Tibial nerve (tissue), 4 donors: Measurements from ENCODE around the gene MAN1A1. TPM values are rescaled to one million over a fixed set of nuclear protein-coding genes. Genes with fewer than 3 reads are reported as not detected.

Experiments
- DNase-seq, 2 donors: peaks; one replicate each; pipeline ENCODE4 v3.0.0-alpha.2; 2019; ENCODE audit warnings: low spot score in 2 of 2
- H3K27ac ChIP-seq, 4 donors: fragments of 200-600 bp; sonication (generic) in 3 of 4; one replicate each; pipeline ENCODE4 v1.5.1; 2017 to 2019; ENCODE audit warnings: mild to moderate bottlenecking in 1 of 4
- H3K27me3 ChIP-seq, 2 donors: fragments of 200-600 bp; sonication (generic) in 1 of 2; one replicate each; pipeline versions ENCODE4 v1.5.1 to v1.6.0; 2017 to 2019
- H3K36me3 ChIP-seq, 3 donors: fragments of 200-600 bp; sonication (generic); one replicate each; pipeline ENCODE4 v1.5.1; 2018 to 2019
- H3K4me1 ChIP-seq, 4 donors: fragments of 200-600 bp; sonication (generic) in 3 of 4; one replicate each; pipeline ENCODE4 v1.5.1; 2017 to 2019
- H3K4me3 ChIP-seq, 4 donors: fragments of 200-600 bp; sonication (generic) in 3 of 4; one replicate each; pipeline ENCODE4 v1.5.1; 2017 to 2019; ENCODE audit warnings: mild to moderate bottlenecking in 1 of 4, moderate library complexity in 1 of 4
- H3K9me3 ChIP-seq, 4 donors: fragments of 200-600 bp; sonication (generic) in 3 of 4; one replicate each; pipeline ENCODE4 v1.5.1; 2017 to 2019
- EP300 ChIP-seq, 2 donors: sonication (generic); formaldehyde crosslinking; IDR thresholded peaks; one replicate each; pipeline ENCODE4 v1.6.1; 2017; ENCODE audit warnings: antibody characterized with exemption in 2 of 2, mild to moderate bottlenecking in 1 of 2
- POLR2A ChIP-seq, 2 donors: fragments of 450-650 bp; IDR thresholded peaks; one replicate each; pipeline ENCODE4 v1.6.1; 2017; ENCODE audit warnings: antibody characterized with exemption in 2 of 2, mild to moderate bottlenecking in 2 of 2, moderate library complexity in 2 of 2
- WGBS, 2 donors: methylation state at CpG; one replicate each; pipeline ENCODE4 v1.1.5; 2018; 5-methylcytosine and 5-hydroxymethylcytosine counted together
- total RNA-seq, 4 donors: library from RNA; depleted of rRNA; stranded (reverse); fragments of >200 nt; gene quantifications; one replicate each; pipeline ENCODE4 v1.1.0, GENCODE V29; 2016
- TF ChIP-seq, protein P1 (sequence below), 5 experiments: fragments of 200-600 bp in 3 of 5; fragments of 450-650 bp in 2 of 5; sonication (generic) in 3 of 5; IDR thresholded peaks; one replicate each; pipeline ENCODE4 v1.5.1; 2016 to 2019; ENCODE audit warnings: antibody characterized with exemption in 5 of 5, mild to moderate bottlenecking in 3 of 5, moderate library complexity in 2 of 5

The MAN1A1 gene
- total RNA-seq, 4 donors from 2014 or later: 118 to 287 (median 154) TPM

DNA sequence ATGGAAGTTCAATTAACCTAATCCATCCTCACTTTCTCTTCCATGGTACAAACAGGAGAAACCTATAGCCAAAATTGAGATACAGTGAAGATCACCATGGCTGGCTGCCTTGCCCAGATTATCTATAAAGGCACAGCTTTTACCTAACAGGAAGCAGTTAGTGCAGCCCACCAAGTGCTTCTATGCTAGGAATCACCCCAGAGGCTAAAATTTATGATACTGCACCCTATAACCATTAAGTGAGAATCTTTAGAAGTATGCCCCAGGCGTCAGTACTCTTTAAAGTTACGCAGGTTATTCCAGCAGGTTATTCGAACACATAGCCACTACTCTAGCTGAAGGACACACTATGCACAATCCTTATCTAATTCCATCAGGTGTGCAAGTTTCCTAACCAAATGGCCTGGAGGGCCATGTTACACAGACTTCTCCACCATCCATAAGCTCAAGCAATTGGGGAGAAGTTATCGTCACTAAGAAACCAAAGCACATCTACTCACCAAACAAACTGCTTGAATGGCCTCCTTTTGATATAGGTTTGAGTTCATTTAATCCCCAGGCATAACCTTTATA, 43.1 kb downstream of the MAN1A1 start:
- TF ChIP-seq POLR2A (IDR thresholded peaks at IDR 0.05) (no peak), EP300 (IDR thresholded peaks at IDR 0.05) (no peak)
- TF ChIP-seq, protein P1, sequence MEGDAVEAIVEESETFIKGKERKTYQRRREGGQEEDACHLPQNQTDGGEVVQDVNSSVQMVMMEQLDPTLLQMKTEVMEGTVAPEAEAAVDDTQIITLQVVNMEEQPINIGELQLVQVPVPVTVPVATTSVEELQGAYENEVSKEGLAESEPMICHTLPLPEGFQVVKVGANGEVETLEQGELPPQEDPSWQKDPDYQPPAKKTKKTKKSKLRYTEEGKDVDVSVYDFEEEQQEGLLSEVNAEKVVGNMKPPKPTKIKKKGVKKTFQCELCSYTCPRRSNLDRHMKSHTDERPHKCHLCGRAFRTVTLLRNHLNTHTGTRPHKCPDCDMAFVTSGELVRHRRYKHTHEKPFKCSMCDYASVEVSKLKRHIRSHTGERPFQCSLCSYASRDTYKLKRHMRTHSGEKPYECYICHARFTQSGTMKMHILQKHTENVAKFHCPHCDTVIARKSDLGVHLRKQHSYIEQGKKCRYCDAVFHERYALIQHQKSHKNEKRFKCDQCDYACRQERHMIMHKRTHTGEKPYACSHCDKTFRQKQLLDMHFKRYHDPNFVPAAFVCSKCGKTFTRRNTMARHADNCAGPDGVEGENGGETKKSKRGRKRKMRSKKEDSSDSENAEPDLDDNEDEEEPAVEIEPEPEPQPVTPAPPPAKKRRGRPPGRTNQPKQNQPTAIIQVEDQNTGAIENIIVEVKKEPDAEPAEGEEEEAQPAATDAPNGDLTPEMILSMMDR (IDR thresholded peaks at IDR 0.05): no peak
- DNase-seq: no peak
- Histone ChIP-seq H3K27me3 (no peaks in the 10 kb centered on the region), H3K27ac (no peak overlapping the region), H3K36me3 (peaks cover 0 to 39% (median 2%) of the 10 kb centered on the region in 3 donors), H3K9me3 (no peaks in the 10 kb centered on the region), H3K4me3 (no peak overlapping the region), H3K4me1 (peaks cover 0 to 12% (median 3%) of the 10 kb centered on the region in 4 donors)
- 60 to 83% methylated on average over 4 of the region's 4 CpGs for WGBS, 2 donors

DNA sequence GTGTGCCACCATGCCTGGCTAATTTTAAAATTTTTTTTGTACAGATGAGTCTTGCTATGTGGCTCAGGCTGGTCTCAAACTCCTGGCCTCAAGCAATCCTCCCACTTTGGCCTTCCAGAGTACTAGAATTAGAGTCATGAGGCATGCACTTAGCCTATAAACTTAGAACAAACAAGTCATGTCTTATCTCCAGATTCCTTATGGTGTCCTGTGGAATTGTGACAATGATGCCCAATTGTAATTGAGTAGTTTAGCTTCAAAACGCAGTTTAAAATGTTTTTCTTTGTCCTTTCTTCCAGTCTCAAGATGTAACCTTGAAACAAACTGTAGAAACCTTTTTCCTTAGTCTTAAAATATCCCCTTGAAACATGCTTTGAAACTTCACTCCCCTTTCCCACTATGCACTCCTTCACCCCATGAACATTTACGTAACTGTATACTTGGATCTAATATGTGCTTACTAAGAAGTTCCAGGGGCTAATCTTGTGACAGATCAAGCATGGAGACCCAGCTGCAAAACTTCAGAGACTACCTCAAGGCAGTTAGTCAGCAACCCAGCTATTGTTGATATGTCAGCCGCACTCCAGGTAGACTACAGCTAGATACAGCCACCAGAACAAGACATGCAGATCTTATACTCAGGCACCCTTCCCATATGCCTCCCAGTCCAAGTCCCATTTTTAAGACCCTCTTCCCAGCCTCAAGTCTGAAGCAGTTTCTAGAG, 46.2 kb downstream of the MAN1A1 start:
- TF ChIP-seq, protein P1 (IDR thresholded peaks at IDR 0.05): no peak
- no peak for TF ChIP-seq EP300 (IDR thresholded peaks at IDR 0.05)
- no peak for TF ChIP-seq POLR2A (IDR thresholded peaks at IDR 0.05)
- Histone ChIP-seq H3K4me1 (no peaks in the 10 kb centered on the region), H3K9me3 (no peaks in the 10 kb centered on the region), H3K27me3 (no peaks in the 10 kb centered on the region), H3K4me3 (no peak overlapping the region), H3K27ac (no peak overlapping the region), H3K36me3 (peaks cover 0 to 54% (median 3%) of the 10 kb centered on the region in 3 donors)
- no peak for DNase-seq
- WGBS, 2 donors: 95 to 97% methylated on average over 3 of the region's 3 CpGs

DNA sequence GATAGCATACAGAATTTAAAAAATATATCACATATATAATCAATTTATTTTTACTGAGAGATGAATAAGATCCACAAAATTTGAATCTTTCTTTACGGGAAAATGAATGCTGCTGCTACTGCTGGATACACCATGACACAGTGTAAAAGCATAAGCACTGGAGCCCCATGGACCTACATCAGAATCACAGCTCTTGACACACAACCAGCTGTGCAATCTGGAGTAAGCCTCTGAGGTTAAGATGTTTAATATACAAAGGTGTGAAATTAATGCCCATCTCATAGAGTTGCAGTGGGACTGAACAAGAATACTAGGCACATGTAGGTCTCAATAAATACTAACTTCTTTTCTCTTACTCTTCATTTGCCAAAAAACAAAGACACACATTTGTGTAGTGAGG, 48.1 kb downstream of the MAN1A1 start:
- WGBS, 2 donors: 96 to 97% methylated on average over 1 of the region's 1 CpG
- Histone ChIP-seq H3K36me3 (peaks cover 0 to 51% (median 3%) of the 10 kb centered on the region in 3 donors), H3K4me3 (no peak overlapping the region), H3K27ac (no peak overlapping the region), H3K4me1 (no peaks in the 10 kb centered on the region), H3K9me3 (no peaks in the 10 kb centered on the region), H3K27me3 (no peaks in the 10 kb centered on the region)
- no peak for DNase-seq
- TF ChIP-seq EP300 (IDR thresholded peaks at IDR 0.05): no peak
- TF ChIP-seq, protein P1 (IDR thresholded peaks at IDR 0.05): no peak

DNA sequence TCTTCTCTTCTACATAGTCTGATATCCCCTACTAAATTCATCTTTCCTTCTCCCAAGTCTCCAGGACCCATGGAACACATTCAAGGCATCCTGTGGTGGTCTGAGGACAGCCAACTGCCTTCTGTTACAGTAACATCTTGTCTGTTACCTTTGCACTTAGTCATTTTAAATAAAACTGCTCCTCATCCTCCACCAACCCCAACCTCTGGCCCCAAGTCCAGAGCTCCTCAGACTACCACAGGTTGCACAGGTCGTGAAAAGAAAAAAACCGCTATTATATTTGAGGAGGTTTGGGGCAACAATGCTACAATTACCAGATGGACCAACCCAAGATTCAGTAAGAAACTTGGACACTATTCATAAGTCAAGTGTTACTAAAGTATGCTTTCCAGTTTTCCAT, 49.9 kb downstream of the MAN1A1 start:
- DNase-seq: no peak
- TF ChIP-seq, protein P1 (IDR thresholded peaks at IDR 0.05): no peak
- no peak for TF ChIP-seq EP300 (IDR thresholded peaks at IDR 0.05)
- TF ChIP-seq POLR2A (IDR thresholded peaks at IDR 0.05): no peak
- Histone ChIP-seq H3K36me3 (peaks cover 0 to 38% (median 3%) of the 10 kb centered on the region in 3 donors), H3K27ac (no peak overlapping the region), H3K4me3 (no peak overlapping the region), H3K4me1 (peaks cover 0 to 6% (median 0%) of the 10 kb centered on the region in 4 donors), H3K27me3 (no peaks in the 10 kb centered on the region), H3K9me3 (no peaks in the 10 kb centered on the region)
- 96 to 98% methylated on average over 2 of the region's 2 CpGs for WGBS, 2 donors

DNA sequence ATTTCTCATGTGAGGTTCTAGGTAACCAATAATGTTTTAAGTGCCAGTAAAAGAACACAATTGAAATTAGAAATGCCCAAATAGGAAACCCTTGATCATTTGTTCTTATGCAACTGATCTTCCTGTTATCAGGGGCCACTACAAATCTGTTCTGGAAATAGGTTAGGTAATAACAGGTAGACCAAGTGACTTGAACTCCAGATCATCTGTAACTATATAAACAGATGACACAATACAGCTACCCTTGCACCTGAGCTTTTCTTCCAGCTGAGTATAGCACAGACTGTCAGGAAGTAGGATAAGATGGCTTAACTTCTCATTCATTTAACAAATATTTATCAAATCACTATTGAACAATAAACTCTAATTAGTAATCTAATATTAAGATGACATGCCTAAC, 52.5 kb downstream of the MAN1A1 start:
- H3K4me3 ChIP-seq: no peak overlapping the region
- no peak overlapping the region for H3K27ac ChIP-seq
- no peaks in the 10 kb centered on the region for H3K27me3 ChIP-seq
- no peak for DNase-seq
- TF ChIP-seq EP300 (IDR thresholded peaks at IDR 0.05) (no peak), POLR2A (IDR thresholded peaks at IDR 0.05) (no peak)
- TF ChIP-seq, protein P1 (IDR thresholded peaks at IDR 0.05): no peak
- peaks cover 0 to 19% (median 3%) of the 10 kb centered on the region in 3 donors for H3K36me3 ChIP-seq
- peaks cover 0 to 6% (median 0%) of the 10 kb centered on the region in 4 donors for H3K4me1 ChIP-seq
- no peaks in the 10 kb centered on the region for H3K9me3 ChIP-seq
